Stimulated activated CD8-positive, alpha-beta memory T cell treated with anti-CD3 and anti-CD28 coated beads, Interleukin-4, amount 100 ng/mL, for 4 hours (primary cell): ENCODE measurements around the gene NKTR.
A peak's percentile ranks its signal among the peaks of the same experiment; 100 is the strongest.
"Not testable (repeated sequence)": the region's sequence is repeated elsewhere in the genome, so short reads cannot be mapped to it uniquely, and the experiment has no call there.

Experiments used
- DNase-seq, 2 donors: peaks; one replicate each; pipeline ENCODE4 v3.0.0-alpha.2; 2020; ENCODE audit warnings: low read depth in 2 of 2, low spot score in 1 of 2

The NKTR gene

GRCh38 chr3:42600111-42600957 lies at the start of gene NKTR:
Gene NKTR, plus strand, starts transcription at chr3:42600686. Its CDS starts 321 bp downstream, at chr3:42601007.
- peak; percentile 99 to 100 for DNase-seq

GRCh38 chr3:42552830-42553229 lies 47.7 kb upstream of the NKTR start:
- no peak for DNase-seq

- no peak for DNase-seq
These were observed 44.3 kb upstream of the NKTR start for GRCh38 chr3:42556089-42556632.

- DNase-seq: not testable (repeated sequence)
These were observed 43.7 kb upstream of the NKTR start for GRCh38 chr3:42556817-42557216.

- DNase-seq: no peak
These were observed 42.6 kb upstream of the NKTR start for GRCh38 chr3:42557854-42558253.

GRCh38 chr3:42562047-42562907 lies 38.2 kb upstream of the NKTR start:
- DNase-seq: no peak

GRCh38 chr3:42569593-42570142 lies 30.8 kb upstream of the NKTR start:
- DNase-seq: no peak

- no peak for DNase-seq
These were observed 28.2 kb upstream of the NKTR start for GRCh38 chr3:42572278-42572677.

GRCh38 chr3:42575137-42575741 lies 25.2 kb upstream of the NKTR start:
- DNase-seq: no peak

- DNase-seq: no peak
These were observed 22.4 kb upstream of the NKTR start for GRCh38 chr3:42578054-42578453.

GRCh38 chr3:42579346-42579745 lies 21.1 kb upstream of the NKTR start:
- not testable (repeated sequence) for DNase-seq

- no peak for DNase-seq
These were observed 19.1 kb upstream of the NKTR start for GRCh38 chr3:42581400-42581708.

GRCh38 chr3:42581709-42582473 lies 18.6 kb upstream of the NKTR start, which contains the start of gene SEC22C:
Gene SEC22C, minus strand, starts transcription at chr3:42581967. Its CDS starts 12,921 bp downstream, at chr3:42569046.
- peak; percentile 91 to 92 for DNase-seq

- no peak for DNase-seq
These were observed 17.9 kb upstream of the NKTR start for GRCh38 chr3:42582474-42583070.

- DNase-seq: no peak
These were observed 11.9 kb upstream of the NKTR start for GRCh38 chr3:42588625-42589024.

- DNase-seq: no peak
These were observed 10.9 kb upstream of the NKTR start for GRCh38 chr3:42589382-42590109.

GRCh38 chr3:42590989-42591756 lies 9.3 kb upstream of the NKTR start:
- DNase-seq: no peak

- DNase-seq: no peak
These were observed 8.7 kb upstream of the NKTR start for GRCh38 chr3:42591811-42592210.

GRCh38 chr3:42593635-42594034 lies 6.9 kb upstream of the NKTR start:
- DNase-seq: no peak
